IMR-90 (cell line): ENCODE measurements around the gene PDGFRA. TPM values are rescaled to one million over a fixed set of nuclear protein-coding genes. Genes with fewer than 3 reads are reported as not detected.
A peak's percentile ranks its signal among the peaks of the same experiment; 100 is the strongest.

Experiments
- ATAC-seq: fragments of 200-7000 bp; cut with Tn5 transposase; 2 replicates; pipeline ENCODE4 v1.9.1; 2020; ENCODE audit warnings: low read depth, mild to moderate bottlenecking, moderate library complexity
- BruUV-seq: library from RNA; stranded (reverse); fragments of 400-500 nt; replicated peaks from 2 replicates; lab custom pipeline; 2021; lab: Mats Ljungman, UMichigan
- CTCF ChIA-PET: fragments of 300-600 bp; formaldehyde crosslinking; extraction: SDS; loops from one replicate; lab custom pipeline; 2021; ENCODE audit warnings: antibody characterized with exemption; lab: Yijun Ruan, JAX
- POLR2A ChIA-PET: fragments of 300-600 bp; sonication (Branson Sonifier 250); formaldehyde crosslinking; loops from one replicate; lab custom pipeline; 2022; ENCODE audit warnings: antibody characterized with exemption; ENCODE audit not compliant: unreplicated experiment; lab: Charles Lee
- DNase-seq: peaks from one replicate; pipeline ENCODE4 v3.0.0; 2013
- H2AFZ ChIP-seq: replicated peaks from 2 replicates; pipeline ENCODE3; 2013; ENCODE audit warnings: low read length, mild to moderate bottlenecking; ENCODE audit not compliant: poor library complexity
- H2AK5ac ChIP-seq: 2 replicates; pipeline ENCODE4 v1.6.1; 2013; ENCODE audit warnings: low read depth, low read length, inconsistent platforms
- H2AK9ac ChIP-seq: replicated peaks from 2 replicates; pipeline ENCODE3; 2013; ENCODE audit warnings: mild to moderate bottlenecking, low read depth, low read length, moderate library complexity; ENCODE audit not compliant: poor library complexity
- H2BK120ac ChIP-seq: 2 replicates; pipeline ENCODE4 v1.6.1; 2013; ENCODE audit warnings: low read depth, low read length, inconsistent platforms
- H2BK15ac ChIP-seq: 3 replicates; pipeline ENCODE4 v1.6.1; 2013; ENCODE audit warnings: low read depth, low read length, inconsistent platforms
- H2BK20ac ChIP-seq: 2 replicates; pipeline ENCODE4 v1.6.1; 2013; ENCODE audit warnings: low read depth, mild to moderate bottlenecking, inconsistent platforms, low read length, moderate library complexity
- H2BK5ac ChIP-seq: 2 replicates; pipeline ENCODE4 v1.6.1; 2013; ENCODE audit warnings: mild to moderate bottlenecking, low read depth, low read length, inconsistent platforms; ENCODE audit not compliant: poor library complexity, severe bottlenecking
- H3K14ac ChIP-seq: replicated peaks from 2 replicates; pipeline ENCODE4 v1.6.1; 2013; ENCODE audit warnings: low read depth, low read length, inconsistent platforms
- H3K18ac ChIP-seq: 2 replicates; pipeline ENCODE4 v1.6.1; 2013; ENCODE audit warnings: low read depth, low read length, control low read depth
- H3K23ac ChIP-seq: 2 replicates; pipeline ENCODE4 v1.6.1; 2013; ENCODE audit warnings: low read depth, low read length, inconsistent platforms
- H3K27ac ChIP-seq: 2 replicates; pipeline ENCODE4 v1.5.1; 2013; ENCODE audit warnings: mild to moderate bottlenecking, control low read depth, low read length; ENCODE audit not compliant: insufficient read depth
- H3K27me3 ChIP-seq: 2 replicates; pipeline ENCODE4 v1.6.1; 2013; ENCODE audit warnings: low read length; ENCODE audit not compliant: control insufficient read depth, insufficient read depth
- H3K36me3 ChIP-seq: 2 replicates; pipeline ENCODE4 v1.6.1; 2013; ENCODE audit warnings: low read length, mixed read lengths; ENCODE audit not compliant: control insufficient read depth, insufficient read depth
- H3K4ac ChIP-seq: 2 replicates; pipeline ENCODE4 v1.6.1; 2013; ENCODE audit warnings: low read depth, low read length, inconsistent platforms
- H3K4me1 ChIP-seq: 2 replicates; pipeline ENCODE4 v1.6.1; 2013; ENCODE audit warnings: low read length, mixed read lengths; ENCODE audit not compliant: control insufficient read depth, insufficient read depth
- H3K4me2 ChIP-seq: 2 replicates; pipeline ENCODE4 v1.6.1; 2013; ENCODE audit warnings: low read depth, mild to moderate bottlenecking, control low read depth, low read length, moderate library complexity
- H3K4me3 ChIP-seq: 2 replicates; pipeline ENCODE4 v1.5.1; 2013; ENCODE audit warnings: low read depth, mild to moderate bottlenecking, control low read depth, low read length, moderate library complexity; ENCODE audit not compliant: insufficient read depth
- H3K56ac ChIP-seq: 2 replicates; pipeline ENCODE4 v1.6.1; 2013; ENCODE audit warnings: low read length, inconsistent platforms; ENCODE audit not compliant: insufficient read depth; ENCODE audit errors: extremely low read depth
- H3K79me1 ChIP-seq, 2 experiments: 2 replicates each; pipeline ENCODE4 v1.6.1; 2013; ENCODE audit warnings: low read length in 2 of 2, inconsistent platforms in 1 of 2, low read depth in 1 of 2
- H3K9ac ChIP-seq: 2 replicates; pipeline ENCODE4 v1.6.1; 2013; ENCODE audit warnings: low read depth, low read length, control low read depth
- H3K9me1 ChIP-seq: 2 replicates; pipeline ENCODE4 v1.6.1; 2013; ENCODE audit warnings: low read length, inconsistent platforms; ENCODE audit not compliant: insufficient read depth
- H3K9me3 ChIP-seq: 2 replicates; pipeline ENCODE4 v1.6.1; 2013; ENCODE audit warnings: low read length; ENCODE audit not compliant: control insufficient read depth, insufficient read depth
- H4K20me1 ChIP-seq: 2 replicates; pipeline ENCODE4 v1.6.1; 2013; ENCODE audit warnings: low read length, inconsistent platforms; ENCODE audit not compliant: insufficient read depth
- H4K5ac ChIP-seq: 2 replicates; pipeline ENCODE4 v1.6.1; 2013; ENCODE audit warnings: mild to moderate bottlenecking, low read depth, low read length, control low read depth
- H4K8ac ChIP-seq, 2 experiments: 2 replicates each; pipeline ENCODE4 v1.6.1; 2013; ENCODE audit warnings: low read depth in 2 of 2, low read length in 2 of 2, control low read depth in 1 of 2, inconsistent platforms in 1 of 2
- H4K91ac ChIP-seq: 2 replicates; pipeline ENCODE4 v1.6.1; 2013; ENCODE audit warnings: low read depth, low read length, inconsistent platforms; ENCODE audit not compliant: insufficient read depth
- POLR2A ChIP-seq: IDR thresholded peaks from 2 replicates; pipeline ENCODE4 v1.6.1; 2012; ENCODE audit warnings: mild to moderate bottlenecking, low read depth, low read length
- RAD21 ChIP-seq: IDR thresholded peaks from 2 replicates; pipeline ENCODE4 v1.6.1; 2012; ENCODE audit warnings: low read length, improper control_type of control experiment
- WGBS, 2 experiments: methylation state at CpG; one replicate each; pipeline versions ENCODE4 v1.1.5 to v1.1.7; 2013; ENCODE audit warnings: missing lambda C conversion rate in 2 of 2; ENCODE audit not compliant: insufficient read length in 1 of 2; ENCODE audit errors: extremely low coverage in 2 of 2; 5-methylcytosine and 5-hydroxymethylcytosine counted together
- dilution Hi-C: fragments of 300-500 bp; cut with HindIII; formaldehyde crosslinking; loops from one replicate; pipeline ENCODE4 v1.14.3; 2018; ENCODE audit warnings: low sequenced_read_pairs; ENCODE audit not compliant: unreplicated experiment
- in situ Hi-C: fragments of 300-500 bp; cut with MboI; formaldehyde crosslinking; loops from 3 replicates; pipeline ENCODE4 v1.14.3; 2019; ENCODE audit warnings: low sequenced_read_pairs, inconsistent platforms, mixed read lengths
- intact Hi-C: fragments of 100-400 bp; cut with micrococcal nuclease; formaldehyde crosslinking; loops from 2 replicates; pipeline ENCODE4 v1.10.0; 2022
- polyA plus RNA-seq, 3 experiments: library from polyadenylated mRNA; depleted of rRNA; stranded (reverse); fragments of >200 nt; gene quantifications; 2 replicates each; pipeline ENCODE4 v1.2.3, GENCODE V29; 2012; ENCODE audit warnings: low replicate concordance in 1 of 3
- total RNA-seq: library from RNA; depleted of rRNA; stranded (reverse); fragments of >200 nt; gene quantifications from 2 replicates; pipeline ENCODE4 v1.2.3, GENCODE V29; 2012
- TF ChIP-seq, protein P1 (sequence below): fragments of 150-350 bp; IDR thresholded peaks from 2 replicates; pipeline ENCODE4 v1.6.1; 2017; ENCODE audit warnings: mild to moderate bottlenecking, antibody characterized with exemption, low read length, low read depth

The PDGFRA gene
- total and polyA plus RNA-seq, 2 of the 4 experiments (the other 2 are of a cell fraction): 60.8 to 168 TPM

DNA sequence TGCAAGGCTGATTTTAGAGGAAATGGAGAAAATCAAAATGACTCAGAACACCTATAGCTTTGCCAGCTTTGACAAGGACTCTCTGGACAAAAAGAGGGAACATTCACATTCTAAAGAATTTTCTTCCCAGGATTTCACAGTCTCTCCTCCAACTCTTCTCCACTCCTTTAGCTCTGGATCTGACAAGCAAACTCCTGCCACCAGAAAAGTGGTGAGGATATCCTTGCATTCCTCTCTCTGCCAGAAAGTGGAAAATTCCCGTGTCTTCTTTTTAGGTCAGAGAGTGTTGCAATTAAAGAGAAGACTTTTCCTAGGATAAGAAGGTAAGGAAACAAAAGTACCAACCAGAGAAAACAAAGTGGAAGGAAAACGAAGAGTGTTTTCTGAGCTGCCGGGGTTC is 16.1 kb upstream of the PDGFRA start:
- DNase-seq: no peak
- Histone ChIP-seq H2BK15ac (no peak overlapping the region), H4K5ac (no peak overlapping the region), H2AK5ac (no peak overlapping the region), H3K79me1 (peaks cover 0 to 1% of the 10 kb centered on the region in 2 experiments; a peak in 1 of 4 replicates), H2AFZ (peak overlapping the region; percentile 47), H4K20me1 (no peaks in the 10 kb centered on the region), H2BK20ac (no peak overlapping the region), H3K9ac (no peak overlapping the region), H2BK5ac (no peak overlapping the region), H3K18ac (no peak overlapping the region), H3K4ac (no peak overlapping the region), H3K4me1 (no peaks in the 10 kb centered on the region; the same call in 1 of the 2 replicates), H3K23ac (no peak overlapping the region), H3K36me3 (no peaks in the 10 kb centered on the region), H2BK120ac (0 out of 2 replicates have a peak overlapping the region, but pooled peaks have one; percentile 32), H3K4me2 (no peak overlapping the region), H3K4me3 (no peak overlapping the region), H2AK9ac (no peak overlapping the region), H3K27me3 (no peaks in the 10 kb centered on the region), H3K9me3 (no peaks in the 10 kb centered on the region), H3K14ac (no peak overlapping the region), H3K9me1 (no peaks in the 10 kb centered on the region), H4K91ac (no peak overlapping the region), H3K27ac (no peak overlapping the region), H4K8ac (no peak overlapping the region), H3K56ac (no peak overlapping the region)
- no peak for ATAC-seq
- in situ Hi-C loops: loop anchor here (10.0 kb wide), 1 partner anchor 148 kb away; the partner anchor contains the start of gene CHIC2
- intact Hi-C loops: no loop called here
- no TSS peak for BruUV-seq
- dilution Hi-C loops: no loop called here
- WGBS, 2 experiments: 100% methylated on average over 1 of the region's 3 CpGs; no CpG with 5 or more reads in 1 of the 2 experiments
- ChIA-PET POLR2A (interaction anchor here (0.6 kb wide), 1 partner anchor 845 kb away, joined by 10 read pairs; no protein-coding TSS in a partner anchor), CTCF (no interaction called here)
- TF ChIP-seq, protein P1, sequence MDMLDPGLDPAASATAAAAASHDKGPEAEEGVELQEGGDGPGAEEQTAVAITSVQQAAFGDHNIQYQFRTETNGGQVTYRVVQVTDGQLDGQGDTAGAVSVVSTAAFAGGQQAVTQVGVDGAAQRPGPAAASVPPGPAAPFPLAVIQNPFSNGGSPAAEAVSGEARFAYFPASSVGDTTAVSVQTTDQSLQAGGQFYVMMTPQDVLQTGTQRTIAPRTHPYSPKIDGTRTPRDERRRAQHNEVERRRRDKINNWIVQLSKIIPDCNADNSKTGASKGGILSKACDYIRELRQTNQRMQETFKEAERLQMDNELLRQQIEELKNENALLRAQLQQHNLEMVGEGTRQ: no peak
- TF ChIP-seq RAD21: no peak
- TF ChIP-seq POLR2A: no peak
